SH-SY5Y (cell line): ENCODE measurements around the gene THSD4.

ENCODE experiments used
- GATA2 ChIP-seq: IDR thresholded peaks from 2 replicates; pipeline ENCODE4 v1.6.1; 2011; ENCODE audit warnings: mild to moderate bottlenecking, low read depth, low read length
- GATA3 ChIP-seq: IDR thresholded peaks from 2 replicates; pipeline ENCODE4 v1.6.1; 2011; ENCODE audit warnings: low read depth, mild to moderate bottlenecking, low read length, moderate library complexity

- TF ChIP-seq GATA2 (no peak), GATA3 (no peak)
Measured at GRCh38 chr15:71400294-71400693, 285.0 kb downstream of the THSD4 start.
